HG03025 (cell line): Measurements from ENCODE around the gene CD47.
A peak's percentile ranks its signal among the peaks of the same experiment; 100 is the strongest.

ENCODE experiments used
- ATAC-seq: cut with Tn5 transposase; IDR thresholded peaks from one replicate; pipeline ENCODE4 v1.9.1; 2021; ENCODE audit warnings: mild to moderate bottlenecking, moderate library complexity; ENCODE audit not compliant: unreplicated experiment, low FRiP score

Gene CD47

GRCh38 chr3:108118038-108118768 lies 27.4 kb upstream of the CD47 start:
- ATAC-seq: no peak

GRCh38 chr3:108117241-108117775 lies 26.5 kb upstream of the CD47 start:
- no peak for ATAC-seq

- ATAC-seq: no peak
Observed at GRCh38 chr3:108114423-108115065, 23.7 kb upstream of the CD47 start.

- ATAC-seq: no peak
Observed at GRCh38 chr3:108113975-108114374, 23.1 kb upstream of the CD47 start.

- no peak for ATAC-seq
Observed at GRCh38 chr3:108110934-108111333, 20.1 kb upstream of the CD47 start.

GRCh38 chr3:108108416-108108815 lies 17.6 kb upstream of the CD47 start:
- no peak for ATAC-seq

- no peak for ATAC-seq
Observed at GRCh38 chr3:108106449-108106848, 15.6 kb upstream of the CD47 start.

- ATAC-seq: no peak
Observed at GRCh38 chr3:108106031-108106430, 15.2 kb upstream of the CD47 start.

GRCh38 chr3:108103886-108104797 lies 13.3 kb upstream of the CD47 start:
- no peak for ATAC-seq

- ATAC-seq: no peak
Observed at GRCh38 chr3:108103040-108103751, 12.4 kb upstream of the CD47 start.

GRCh38 chr3:108102420-108103039 lies 11.7 kb upstream of the CD47 start:
- ATAC-seq: no peak

GRCh38 chr3:108100906-108101660 lies 10.3 kb upstream of the CD47 start:
- ATAC-seq: peak; percentile 95

GRCh38 chr3:108099679-108100428 lies 9.0 kb upstream of the CD47 start:
- ATAC-seq: no peak

- ATAC-seq: no peak
Observed at GRCh38 chr3:108099244-108099643, 8.4 kb upstream of the CD47 start.

GRCh38 chr3:108098003-108098370 lies 7.2 kb upstream of the CD47 start:
- ATAC-seq: no peak

GRCh38 chr3:108097322-108098002 lies 6.6 kb upstream of the CD47 start:
- ATAC-seq: no peak

GRCh38 chr3:108096532-108097321 lies 5.9 kb upstream of the CD47 start:
- no peak for ATAC-seq
